Measurements from ENCODE around the gene FTCDNL1. TPM values are rescaled to one million over a fixed set of nuclear protein-coding genes. Genes with fewer than 3 reads are reported as not detected.

FTCDNL1 gene
- total RNA-seq, 1 donor from 2014 or later = 2.1 TPM

- Mint-ChIP-seq H3K4me1 (no peaks in the 10 kb centered on the region), H3K27me3 (peaks cover 47% of the 10 kb centered on the region), H3K36me3 (ENCODE audit: low read depth) (no peaks in the 10 kb centered on the region), H3K4me3 (no peak overlapping the region), H3K27ac (no peak overlapping the region), H3K9me3 (no peaks in the 10 kb centered on the region)
- intact Hi-C loops (cut with micrococcal nuclease) = loop anchor here (2.0 kb wide), 1 partner anchor 156 kb away; no protein-coding TSS in a partner anchor
- DNase-seq = no peak
Observed at GRCh38 chr2:199861132-199861774, 10.3 kb upstream of the FTCDNL1 start.

DNA sequence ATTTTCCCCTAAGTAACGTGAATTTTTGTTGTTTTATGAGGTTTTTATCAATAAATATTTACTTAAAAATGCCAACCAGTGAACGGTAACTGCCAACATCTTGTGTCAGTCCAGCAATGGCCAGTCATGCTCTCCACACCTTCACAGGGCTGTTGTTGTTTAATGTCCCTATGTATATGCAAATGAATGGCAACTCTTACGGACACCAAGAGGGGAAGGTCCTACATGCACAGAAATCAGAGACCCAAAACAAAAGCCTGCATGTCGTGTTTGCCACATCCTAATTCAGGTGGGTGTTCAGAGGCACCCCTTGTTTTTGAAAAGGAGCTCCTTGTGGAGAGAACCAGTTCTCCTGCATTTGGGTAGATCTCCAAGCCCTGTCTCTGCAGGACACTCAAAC is 4.8 kb upstream of the FTCDNL1 start:
- Mint-ChIP-seq H3K36me3 (ENCODE audit: low read depth) (no peaks in the 10 kb centered on the region), H3K9me3 (no peaks in the 10 kb centered on the region), H3K27me3 (peaks cover 28% of the 10 kb centered on the region), H3K4me1 (peaks cover 4% of the 10 kb centered on the region), H3K4me3 (no peak overlapping the region), H3K27ac (no peak overlapping the region)
- DNase-seq = no peak
- intact Hi-C loops (cut with micrococcal nuclease) = no loop called here

DNA sequence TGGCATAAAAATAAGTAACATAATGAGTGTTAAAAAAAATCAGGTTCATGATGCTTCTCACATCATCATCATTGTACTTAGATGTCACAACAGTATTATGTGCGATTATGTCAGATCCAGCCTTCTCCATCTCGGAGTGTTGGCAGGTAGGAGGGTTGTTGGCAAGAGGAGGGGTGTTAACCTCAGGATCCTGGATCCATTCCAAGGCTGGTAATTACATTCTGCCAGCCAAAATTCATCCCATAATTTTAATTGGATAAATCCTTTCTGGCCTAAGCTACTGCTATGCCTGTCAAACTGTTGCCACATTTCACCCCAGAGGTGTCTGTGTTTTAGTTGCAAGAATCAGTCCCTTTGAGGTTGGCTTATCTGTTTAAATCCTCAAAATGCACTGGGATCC is 891 bp upstream of the FTCDNL1 start:
- Mint-ChIP-seq H3K4me3 (no peak overlapping the region), H3K27me3 (peaks cover 14% of the 10 kb centered on the region), H3K9me3 (no peaks in the 10 kb centered on the region), H3K27ac (no peak overlapping the region), H3K36me3 (ENCODE audit: low read depth) (no peaks in the 10 kb centered on the region), H3K4me1 (peaks cover 6% of the 10 kb centered on the region)
- intact Hi-C loops (cut with micrococcal nuclease) = no loop called here
- no peak for DNase-seq

DNA sequence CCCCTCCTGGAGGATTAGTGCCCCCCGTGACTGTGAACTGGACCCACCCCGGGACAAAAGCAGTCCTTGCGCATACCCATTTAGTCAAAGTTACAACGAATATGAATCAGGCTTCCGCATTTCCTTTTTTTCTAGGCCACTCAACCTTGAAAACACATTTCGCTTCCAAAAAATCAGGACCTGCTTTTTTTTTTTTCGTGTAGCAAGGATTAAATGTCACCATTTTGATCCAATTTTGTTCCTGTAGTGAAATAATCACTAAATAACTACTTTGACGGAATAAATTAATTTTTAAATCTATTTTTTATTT is 464 bp upstream of the FTCDNL1 start:
- H3K36me3 Mint-ChIP-seq (ENCODE audit: low read depth) = no peaks in the 10 kb centered on the region
- intact Hi-C loops (cut with micrococcal nuclease) = no loop called here
- no peak for DNase-seq
- H3K4me3 Mint-ChIP-seq = peak overlapping the region; percentile 92
- H3K27me3 Mint-ChIP-seq = peaks cover 11% of the 10 kb centered on the region
- H3K27ac Mint-ChIP-seq = peak overlapping the region; percentile 90
- H3K4me1 Mint-ChIP-seq = peaks cover 6% of the 10 kb centered on the region
- no peaks in the 10 kb centered on the region for H3K9me3 Mint-ChIP-seq

DNA sequence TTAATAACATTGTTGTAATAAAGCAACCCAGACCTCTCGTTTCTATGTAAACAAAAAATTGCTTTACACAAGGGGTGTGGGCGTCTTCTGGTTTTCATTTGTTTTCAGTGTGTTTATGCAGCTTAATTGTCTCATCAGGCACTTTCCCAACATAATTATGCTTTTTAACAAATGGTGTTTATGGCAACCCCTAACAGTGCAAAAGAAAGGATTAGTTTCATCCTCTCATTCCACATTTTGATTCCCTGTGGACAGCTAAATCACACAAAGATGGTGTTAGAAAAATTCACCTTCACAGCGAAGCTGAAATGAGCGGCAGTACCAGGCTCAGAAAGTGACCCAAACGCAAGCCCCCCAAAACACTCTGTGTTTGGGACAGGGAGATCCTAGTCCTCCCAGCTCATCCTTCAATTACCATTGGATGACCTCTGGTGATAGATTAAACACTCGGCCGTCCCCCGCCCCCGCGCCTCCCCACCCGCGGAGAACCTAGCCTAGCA is 724 bp downstream of the FTCDNL1 start:
- H3K4me3 Mint-ChIP-seq = peak overlapping the region; percentile 68
- peaks cover 6% of the 10 kb centered on the region for H3K27me3 Mint-ChIP-seq
- H3K9me3 Mint-ChIP-seq = no peaks in the 10 kb centered on the region
- no peak overlapping the region for H3K27ac Mint-ChIP-seq
- no peak for DNase-seq
- no peaks in the 10 kb centered on the region for H3K36me3 Mint-ChIP-seq (ENCODE audit: low read depth)
- intact Hi-C loops (cut with micrococcal nuclease) = loop anchor here (1.0 kb wide), 1 partner anchor 61 kb away; the partner anchor contains the start of gene C2orf69
- peaks cover 6% of the 10 kb centered on the region for H3K4me1 Mint-ChIP-seq

DNA sequence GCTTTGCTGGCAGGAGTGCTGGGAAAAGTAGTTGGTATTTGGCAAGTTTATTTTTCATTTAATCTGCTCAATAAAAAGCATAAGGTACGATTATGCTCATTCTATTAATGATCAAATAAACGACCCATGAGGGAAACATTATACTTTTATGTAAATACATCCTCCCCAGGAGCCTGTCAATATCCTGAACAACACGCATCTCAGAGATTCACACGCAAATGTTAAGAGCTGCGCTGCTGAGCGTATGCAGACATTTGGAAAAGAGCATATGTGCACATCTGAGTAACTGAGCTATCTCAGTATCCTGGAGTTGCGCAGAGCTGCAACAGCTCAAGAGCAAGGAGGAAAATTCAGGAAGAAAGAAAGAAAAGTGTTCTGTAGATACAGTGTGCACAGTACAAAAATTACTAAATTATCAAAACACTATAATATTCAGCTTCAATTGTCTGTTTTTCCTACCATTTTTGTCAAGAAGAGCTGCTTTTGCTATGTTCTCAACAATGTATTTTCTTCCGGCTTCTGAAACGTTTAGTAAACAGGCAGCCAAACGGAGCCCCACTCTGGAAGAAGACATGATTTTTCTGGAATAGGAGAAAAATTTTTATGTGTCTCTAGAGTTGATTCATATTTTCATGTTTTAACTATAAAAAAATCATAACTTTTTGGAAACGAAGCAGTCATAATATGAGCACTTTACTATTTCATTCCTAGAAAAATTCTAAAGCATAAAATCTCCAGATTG is 2.4 kb downstream of the FTCDNL1 start:
- intact Hi-C loops (cut with micrococcal nuclease) = no loop called here
- H3K27me3 Mint-ChIP-seq = peaks cover 2% of the 10 kb centered on the region
- no peaks in the 10 kb centered on the region for H3K36me3 Mint-ChIP-seq (ENCODE audit: low read depth)
- H3K9me3 Mint-ChIP-seq = no peaks in the 10 kb centered on the region
- no peak overlapping the region for H3K27ac Mint-ChIP-seq
- no peak for DNase-seq
- H3K4me3 Mint-ChIP-seq = no peak overlapping the region
- H3K4me1 Mint-ChIP-seq = peaks cover 6% of the 10 kb centered on the region

DNA sequence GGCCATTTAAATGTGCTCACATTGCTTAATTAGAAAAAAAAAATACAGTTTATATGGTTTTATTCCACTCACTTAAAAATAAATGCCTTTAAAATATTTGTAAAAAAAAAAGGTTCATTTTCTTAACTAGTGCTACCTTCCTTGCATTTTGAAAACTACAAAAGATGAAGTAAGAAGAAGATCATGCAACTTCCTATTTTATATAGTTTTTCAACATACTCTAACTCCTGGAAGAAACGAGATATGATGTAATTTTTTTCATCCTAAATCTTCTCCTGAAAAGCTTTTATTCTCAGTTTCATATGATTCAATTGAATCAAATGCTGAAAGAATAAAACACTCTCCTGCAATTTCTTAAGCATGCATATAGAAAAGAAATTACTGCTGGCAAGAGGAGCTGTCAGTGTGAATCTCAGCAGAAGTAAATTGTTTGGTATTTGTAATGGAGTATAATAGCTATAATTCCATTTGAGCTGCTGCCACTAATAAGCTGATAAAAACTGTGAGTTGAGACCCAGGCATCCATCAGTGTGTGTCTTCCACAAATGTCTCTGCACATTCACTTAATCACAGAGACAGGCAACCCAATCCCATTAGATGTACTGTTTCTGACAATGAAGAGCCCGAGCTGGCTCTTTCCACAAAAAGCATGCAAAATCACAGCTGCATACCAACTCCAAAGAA is 3.7 kb downstream of the FTCDNL1 start:
- no peaks in the 10 kb centered on the region for H3K9me3 Mint-ChIP-seq
- DNase-seq = no peak
- no peak overlapping the region for H3K27ac Mint-ChIP-seq
- no peak overlapping the region for H3K4me3 Mint-ChIP-seq
- no peaks in the 10 kb centered on the region for H3K36me3 Mint-ChIP-seq (ENCODE audit: low read depth)
- intact Hi-C loops (cut with micrococcal nuclease) = no loop called here
- peaks cover 6% of the 10 kb centered on the region for H3K4me1 Mint-ChIP-seq
- peaks cover 2% of the 10 kb centered on the region for H3K27me3 Mint-ChIP-seq

- Mint-ChIP-seq H3K4me3 (no peak overlapping the region), H3K27me3 (peaks cover 3% of the 10 kb centered on the region), H3K36me3 (ENCODE audit: low read depth) (no peaks in the 10 kb centered on the region), H3K4me1 (no peaks in the 10 kb centered on the region), H3K27ac (no peak overlapping the region), H3K9me3 (no peaks in the 10 kb centered on the region)
- DNase-seq = no peak
- intact Hi-C loops (cut with micrococcal nuclease) = no loop called here
Observed at GRCh38 chr2:199842631-199843395, 8.2 kb downstream of the FTCDNL1 start.

DNA sequence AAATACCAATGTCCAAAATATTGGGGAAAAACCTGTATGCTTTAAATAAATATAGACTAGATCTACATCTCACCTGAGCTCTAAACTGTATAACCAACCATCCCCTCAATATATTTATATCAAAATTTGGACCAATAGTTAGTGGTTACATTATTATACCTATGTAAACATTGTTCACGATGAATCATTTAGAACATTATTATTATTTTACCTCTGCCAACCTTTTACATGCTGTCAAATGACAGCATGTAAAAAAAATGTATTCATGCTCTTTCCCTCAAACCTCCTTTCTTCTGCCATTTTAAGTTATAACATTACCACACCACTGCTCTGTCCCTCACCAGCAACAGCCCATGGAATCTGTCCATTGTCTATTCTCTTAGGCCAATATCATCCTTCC is 9.6 kb downstream of the FTCDNL1 start:
- H3K4me3 Mint-ChIP-seq = no peak overlapping the region
- no peaks in the 10 kb centered on the region for H3K4me1 Mint-ChIP-seq
- no peaks in the 10 kb centered on the region for H3K9me3 Mint-ChIP-seq
- no peak for DNase-seq
- peaks cover 3% of the 10 kb centered on the region for H3K27me3 Mint-ChIP-seq
- H3K27ac Mint-ChIP-seq = no peak overlapping the region
- H3K36me3 Mint-ChIP-seq (ENCODE audit: low read depth) = no peaks in the 10 kb centered on the region
- intact Hi-C loops (cut with micrococcal nuclease) = no loop called here

DNA sequence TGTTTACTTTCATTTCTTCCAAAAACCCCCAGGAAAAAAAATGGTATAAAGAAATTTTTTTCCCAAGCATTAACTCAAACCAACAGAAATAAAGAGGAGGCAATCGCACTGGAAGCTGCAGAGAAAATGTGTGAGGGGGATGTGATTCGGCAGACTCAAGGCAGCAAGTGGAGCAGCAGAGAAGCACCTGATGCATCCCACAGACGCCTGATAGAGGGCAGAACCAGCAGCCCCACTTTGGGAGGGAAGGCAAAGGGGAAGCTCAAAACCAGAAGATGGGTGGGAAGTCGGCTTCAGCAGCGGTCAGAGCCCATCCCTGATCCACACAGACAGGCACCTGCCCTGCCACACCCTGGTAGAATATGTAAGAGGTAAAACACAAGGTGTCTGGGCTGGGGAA is 12.6 kb downstream of the FTCDNL1 start:
- H3K27ac Mint-ChIP-seq = no peak overlapping the region
- H3K4me3 Mint-ChIP-seq = no peak overlapping the region
- no peak for DNase-seq

DNA sequence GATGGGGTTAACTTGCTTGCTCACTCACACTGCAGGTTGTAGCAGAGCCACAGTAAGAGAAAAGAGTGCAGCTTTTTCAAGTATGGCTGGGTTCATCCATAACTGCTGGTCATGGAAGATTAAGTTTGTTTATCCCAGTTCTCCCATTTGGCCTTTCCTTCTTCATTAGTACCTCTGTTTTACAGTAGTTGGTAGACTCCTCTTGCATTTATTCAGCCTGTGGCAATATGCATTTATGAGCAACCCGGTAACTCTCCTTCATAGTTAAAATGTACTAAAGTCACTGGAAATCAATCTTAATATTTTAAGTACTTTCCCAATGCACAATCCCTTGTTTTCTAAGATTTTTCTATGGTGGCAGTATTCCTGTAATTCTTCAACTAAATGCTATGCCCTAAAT is 14.0 kb downstream of the FTCDNL1 start:
- intact Hi-C loops (cut with micrococcal nuclease) = no loop called here
- Mint-ChIP-seq H3K36me3 (ENCODE audit: low read depth) (no peaks in the 10 kb centered on the region), H3K27me3 (peaks cover 3% of the 10 kb centered on the region), H3K4me3 (no peak overlapping the region), H3K9me3 (no peaks in the 10 kb centered on the region), H3K4me1 (no peaks in the 10 kb centered on the region), H3K27ac (no peak overlapping the region)
- DNase-seq = no peak

More for the DNA sequence above, 12.6 kb downstream of the FTCDNL1 start:
- Mint-ChIP-seq H3K9me3 (no peaks in the 10 kb centered on the region), H3K36me3 (ENCODE audit: low read depth) (no peaks in the 10 kb centered on the region), H3K4me1 (no peaks in the 10 kb centered on the region), H3K27me3 (peaks cover 3% of the 10 kb centered on the region)
- intact Hi-C loops (cut with micrococcal nuclease) = no loop called here

DNA sequence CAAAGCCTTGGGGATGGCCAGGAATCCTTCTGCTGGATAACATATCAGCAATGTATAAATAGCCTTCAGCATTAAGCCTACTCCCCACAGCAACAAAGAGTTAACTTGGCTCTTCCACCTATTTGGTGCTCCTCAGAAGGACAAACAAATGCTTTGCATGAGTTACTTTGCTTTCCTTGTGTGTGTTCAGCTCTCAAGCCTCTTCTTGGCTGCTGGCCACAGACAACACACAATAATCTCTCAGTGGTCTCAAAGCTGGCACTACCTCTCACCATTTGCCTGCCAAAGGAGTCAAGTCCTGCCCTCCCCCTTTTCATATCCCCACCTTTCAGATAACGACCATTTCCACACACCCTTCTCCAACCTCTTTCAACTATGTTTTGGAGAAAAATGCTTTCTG is 17.5 kb downstream of the FTCDNL1 start:
- DNase-seq = no peak
- Mint-ChIP-seq H3K4me3 (no peak overlapping the region), H3K36me3 (ENCODE audit: low read depth) (no peaks in the 10 kb centered on the region), H3K27me3 (peaks cover 2% of the 10 kb centered on the region), H3K27ac (no peak overlapping the region), H3K9me3 (no peaks in the 10 kb centered on the region), H3K4me1 (no peaks in the 10 kb centered on the region)
- intact Hi-C loops (cut with micrococcal nuclease) = no loop called here

GRCh38 chr2:199830531-199830930 is 20.5 kb downstream of the FTCDNL1 start:
- intact Hi-C loops (cut with micrococcal nuclease) = no loop called here
- H3K36me3 Mint-ChIP-seq (ENCODE audit: low read depth) = no peaks in the 10 kb centered on the region

GRCh38 chr2:199829628-199830027 is 21.4 kb downstream of the FTCDNL1 start:
- DNase-seq = no peak
- Mint-ChIP-seq H3K4me1 (no peaks in the 10 kb centered on the region), H3K9me3 (no peaks in the 10 kb centered on the region), H3K27me3 (peaks cover 2% of the 10 kb centered on the region), H3K36me3 (ENCODE audit: low read depth) (no peaks in the 10 kb centered on the region), H3K4me3 (no peak overlapping the region), H3K27ac (no peak overlapping the region)
- intact Hi-C loops (cut with micrococcal nuclease) = no loop called here

More at GRCh38 chr2:199830531-199830930, 20.5 kb downstream of the FTCDNL1 start:
- H3K4me1 Mint-ChIP-seq = no peaks in the 10 kb centered on the region
- H3K9me3 Mint-ChIP-seq = no peaks in the 10 kb centered on the region
- peaks cover 2% of the 10 kb centered on the region for H3K27me3 Mint-ChIP-seq
- no peak overlapping the region for H3K4me3 Mint-ChIP-seq
- H3K27ac Mint-ChIP-seq = no peak overlapping the region
- no peak for DNase-seq
